Uterus (tissue), 2 donors: ENCODE data around the gene PPM1N.

ENCODE experiments used
- POLR2A ChIP-seq, 2 donors: fragments of 450-650 bp; IDR thresholded peaks; one replicate each; pipeline ENCODE4 v1.6.1; 2016; ENCODE audit warnings: antibody characterized with exemption in 2 of 2, mild to moderate bottlenecking in 1 of 2, moderate library complexity in 1 of 2
- TF ChIP-seq, protein P1 (sequence below), 4 experiments: fragments of 200-600 bp in 2 of 4; fragments of 450-650 bp in 2 of 4; sonication (generic) in 2 of 4; IDR thresholded peaks; one replicate each; pipeline ENCODE4 v1.5.1; 2016 to 2019; ENCODE audit warnings: antibody characterized with exemption in 4 of 4, mild to moderate bottlenecking in 2 of 4, moderate library complexity in 1 of 4

GRCh38 chr19:45467115-45467455 is 31.2 kb upstream of the PPM1N start:
- TF ChIP-seq, protein P1, sequence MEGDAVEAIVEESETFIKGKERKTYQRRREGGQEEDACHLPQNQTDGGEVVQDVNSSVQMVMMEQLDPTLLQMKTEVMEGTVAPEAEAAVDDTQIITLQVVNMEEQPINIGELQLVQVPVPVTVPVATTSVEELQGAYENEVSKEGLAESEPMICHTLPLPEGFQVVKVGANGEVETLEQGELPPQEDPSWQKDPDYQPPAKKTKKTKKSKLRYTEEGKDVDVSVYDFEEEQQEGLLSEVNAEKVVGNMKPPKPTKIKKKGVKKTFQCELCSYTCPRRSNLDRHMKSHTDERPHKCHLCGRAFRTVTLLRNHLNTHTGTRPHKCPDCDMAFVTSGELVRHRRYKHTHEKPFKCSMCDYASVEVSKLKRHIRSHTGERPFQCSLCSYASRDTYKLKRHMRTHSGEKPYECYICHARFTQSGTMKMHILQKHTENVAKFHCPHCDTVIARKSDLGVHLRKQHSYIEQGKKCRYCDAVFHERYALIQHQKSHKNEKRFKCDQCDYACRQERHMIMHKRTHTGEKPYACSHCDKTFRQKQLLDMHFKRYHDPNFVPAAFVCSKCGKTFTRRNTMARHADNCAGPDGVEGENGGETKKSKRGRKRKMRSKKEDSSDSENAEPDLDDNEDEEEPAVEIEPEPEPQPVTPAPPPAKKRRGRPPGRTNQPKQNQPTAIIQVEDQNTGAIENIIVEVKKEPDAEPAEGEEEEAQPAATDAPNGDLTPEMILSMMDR (IDR thresholded peaks at IDR 0.05), result no peak
- no peak for TF ChIP-seq POLR2A (IDR thresholded peaks at IDR 0.05)
